NK-92 (cell line): ENCODE data around the gene RPS6KA2.

Experiments used
- DNase-seq: peaks from one replicate; lab custom pipeline; 2025; ENCODE audit not compliant: unreplicated experiment; lab: John Stamatoyannopoulos, UW

RPS6KA2 gene

GRCh38 chr6:166656230-166657151 is 29.4 kb upstream of the RPS6KA2 start:
- no peak for DNase-seq

GRCh38 chr6:166655713-166656229 is 28.7 kb upstream of the RPS6KA2 start:
- no peak for DNase-seq

- no peak for DNase-seq
These were observed 28.2 kb upstream of the RPS6KA2 start for GRCh38 chr6:166655251-166655650.

GRCh38 chr6:166654573-166654972 is 27.5 kb upstream of the RPS6KA2 start:
- DNase-seq = no peak

- no peak for DNase-seq
These were observed 26.5 kb upstream of the RPS6KA2 start for GRCh38 chr6:166653639-166653941.

GRCh38 chr6:166650824-166651807 is 24.1 kb upstream of the RPS6KA2 start:
- no peak for DNase-seq

- no peak for DNase-seq
These were observed 23.0 kb upstream of the RPS6KA2 start for GRCh38 chr6:166650047-166650446.

GRCh38 chr6:166648846-166649245 is 21.8 kb upstream of the RPS6KA2 start:
- no peak for DNase-seq

- no peak for DNase-seq
These were observed 20.8 kb upstream of the RPS6KA2 start for GRCh38 chr6:166647896-166648295.

GRCh38 chr6:166646716-166647115 is 19.7 kb upstream of the RPS6KA2 start:
- no peak for DNase-seq

GRCh38 chr6:166645896-166646295 is 18.8 kb upstream of the RPS6KA2 start:
- no peak for DNase-seq

- no peak for DNase-seq
These were observed 17.6 kb upstream of the RPS6KA2 start for GRCh38 chr6:166644681-166645080.

GRCh38 chr6:166643891-166644590 is 17.0 kb upstream of the RPS6KA2 start:
- DNase-seq = no peak

- no peak for DNase-seq
These were observed 15.6 kb upstream of the RPS6KA2 start for GRCh38 chr6:166642646-166643045.

- no peak for DNase-seq
These were observed 13.4 kb upstream of the RPS6KA2 start for GRCh38 chr6:166640342-166641043.

GRCh38 chr6:166639921-166640320 is 12.9 kb upstream of the RPS6KA2 start:
- no peak for DNase-seq

- no peak for DNase-seq
These were observed 11.5 kb upstream of the RPS6KA2 start for GRCh38 chr6:166638573-166638964.

- no peak for DNase-seq
These were observed 10.9 kb upstream of the RPS6KA2 start for GRCh38 chr6:166637812-166638572.

- no peak for DNase-seq
These were observed 9.9 kb upstream of the RPS6KA2 start for GRCh38 chr6:166636934-166637333.
